HepG2 (cell line): ENCODE measurements around the gene CD300LD. TPM values are rescaled to one million over a fixed set of nuclear protein-coding genes. Genes with fewer than 3 reads are reported as not detected.

Source experiments
- ATAC-seq: fragments of 200-7000 bp; cut with Tn5 transposase; 3 replicates; pipeline ENCODE4 v1.9.1; 2020; ENCODE audit warnings: mild to moderate bottlenecking, moderate library complexity
- BruUV-seq: library from RNA; stranded (reverse); fragments of 400-500 nt; replicated peaks from 2 replicates; lab custom pipeline; 2021; lab: Mats Ljungman, UMichigan
- CTCF ChIA-PET: fragments of 300-600 bp; formaldehyde crosslinking; extraction: SDS; loops from one replicate; lab custom pipeline; 2021; ENCODE audit warnings: low total read pairs, inconsistent platforms, low intra/inter-chr PET ratio; lab: Yijun Ruan, JAX
- POLR2A ChIA-PET: fragments of 350-600 bp; sonication (Branson Sonifier 250); formaldehyde crosslinking; loops from one replicate; lab custom pipeline; 2020; ENCODE audit warnings: antibody characterized with exemption, inconsistent platforms; lab: Yijun Ruan, JAX
- DNase-seq: peaks from one replicate; pipeline ENCODE4 v3.0.0-alpha.2; 2015; ENCODE audit warnings: low spot score
- FAIRE-seq: peaks from 3 replicates; lab custom pipeline; 2011; peaks lifted over from hg19 to GRCh38; lab: Jason Lieb, UNC
- H2AFZ ChIP-seq: one replicate; pipeline ENCODE4 v1.6.1; 2011; ENCODE audit warnings: low read length, inconsistent platforms
- H3K27ac ChIP-seq: fragments of 300-600 bp; 3 replicates; pipeline ENCODE4 v1.8.0; 2011; ENCODE audit warnings: mixed run types, mild to moderate bottlenecking, mixed read lengths, low read length, inconsistent platforms; ENCODE audit not compliant: insufficient read depth; ENCODE audit errors: extremely low read length
- H3K27me3 ChIP-seq, 2 experiments: fragments of 200-600 bp in 1 of 2; 2 replicates in 1 of 2; 3 replicates in 1 of 2; pipeline versions ENCODE4 v1.6.0 to v1.8.0; 2011; ENCODE audit warnings: low read length in 2 of 2, mild to moderate bottlenecking in 2 of 2, moderate library complexity in 2 of 2, inconsistent platforms in 1 of 2; ENCODE audit not compliant: insufficient read depth in 2 of 2, control insufficient read depth in 1 of 2
- H3K36me3 ChIP-seq, 2 experiments: fragments of 200-600 bp in 1 of 2; replicated peaks in 1 of 2; 2 replicates in 1 of 2; 3 replicates in 1 of 2; pipeline versions ENCODE4 v1.5.1 to v1.8.0; 2011; ENCODE audit warnings: low read length in 2 of 2, inconsistent platforms in 1 of 2; ENCODE audit not compliant: insufficient read depth in 2 of 2, control insufficient read depth in 1 of 2
- H3K4me1 ChIP-seq: 2 replicates; pipeline ENCODE4 v1.5.1; 2012; ENCODE audit warnings: low read length, inconsistent platforms; ENCODE audit not compliant: insufficient read depth
- H3K4me2 ChIP-seq: 2 replicates; pipeline ENCODE4 v1.6.0; 2011; ENCODE audit warnings: low read depth, low read length, inconsistent platforms
- H3K4me3 ChIP-seq, 3 experiments: fragments of 200-600 bp in 1 of 3; sonication (generic), shearing (Covaris generic) in 1 of 3; replicated peaks in 1 of 3; 2 replicates each; pipeline ENCODE4 v1.5.1; 2011 to 2016; ENCODE audit warnings: low read length in 3 of 3, inconsistent platforms in 2 of 3, low read depth in 2 of 3, mild to moderate bottlenecking in 2 of 3, control low read depth in 1 of 3, mixed read lengths in 1 of 3; ENCODE audit not compliant: insufficient read depth in 1 of 3
- H3K79me2 ChIP-seq: one replicate; pipeline ENCODE4 v1.6.1; 2011; ENCODE audit warnings: low read length, inconsistent platforms; ENCODE audit not compliant: insufficient read depth
- H3K9ac ChIP-seq: 2 replicates; pipeline ENCODE4 v1.6.0; 2011; ENCODE audit warnings: mild to moderate bottlenecking, low read depth, low read length, inconsistent platforms; ENCODE audit not compliant: insufficient read depth
- H3K9me3 ChIP-seq: 2 replicates; pipeline ENCODE4 v1.5.1; 2012; ENCODE audit warnings: mild to moderate bottlenecking, low read length
- H4K20me1 ChIP-seq: 2 replicates; pipeline ENCODE4 v1.6.0; 2011; ENCODE audit warnings: inconsistent platforms, mild to moderate bottlenecking, low read length, moderate library complexity; ENCODE audit not compliant: insufficient read depth
- DZIP1 ChIP-seq: sonication (generic); formaldehyde crosslinking; IDR thresholded peaks from 2 replicates; pipeline ENCODE4 v1.5.0; 2020; ENCODE audit warnings: mild to moderate bottlenecking, missing genetic modification reagents
- ETV6 ChIP-seq: sonication (generic); formaldehyde crosslinking; conservative IDR thresholded peaks from 2 replicates; pipeline ENCODE4 v1.4.0; 2020; ENCODE audit warnings: missing genetic modification reagents
- MZF1 ChIP-seq: sonication (generic); formaldehyde crosslinking; IDR thresholded peaks from 2 replicates; pipeline ENCODE4 v1.8.1; 2023; ENCODE audit warnings: mild to moderate bottlenecking, missing genetic modification reagents, borderline replicate concordance
- PPARG ChIP-seq: conservative IDR thresholded peaks from 2 replicates; pipeline ENCODE4 v1.6.1; 2016; ENCODE audit warnings: missing biosample characterization, missing genetic modification reagents
- RAD51 ChIP-seq: fragments of 450-650 bp; IDR thresholded peaks from 2 replicates; pipeline ENCODE4 v1.6.1; 2016; ENCODE audit warnings: borderline replicate concordance
- SKI ChIP-seq: fragments of 450-650 bp; IDR thresholded peaks from one replicate; pipeline ENCODE4 v1.6.1; 2018; ENCODE audit warnings: mild to moderate bottlenecking; ENCODE audit not compliant: partially characterized antibody
- SP1 ChIP-seq, 2 experiments: fragments of 450-650 bp in 1 of 2; sonication (generic) in 1 of 2; formaldehyde crosslinking in 1 of 2; IDR thresholded peaks; 2 replicates each; pipeline versions ENCODE4 v1.4.0 to v1.6.1; 2016 to 2020; ENCODE audit warnings: missing genetic modification reagents in 1 of 2
- TEAD2 ChIP-seq: sonication (generic); formaldehyde crosslinking; IDR thresholded peaks from 2 replicates; pipeline ENCODE4 v1.9.0; 2021; ENCODE audit warnings: missing genetic modification reagents
- THAP8 ChIP-seq: sonication (generic); formaldehyde crosslinking; IDR thresholded peaks from 2 replicates; pipeline ENCODE4 v1.5.1; 2020; ENCODE audit warnings: missing genetic modification reagents, mild to moderate bottlenecking, borderline replicate concordance
- THYN1 ChIP-seq: sonication (generic); formaldehyde crosslinking; IDR thresholded peaks from 2 replicates; pipeline ENCODE4 v1.8.1; 2023; ENCODE audit warnings: low read depth, mild to moderate bottlenecking, moderate library complexity, missing genetic modification reagents, borderline replicate concordance
- TMF1 ChIP-seq: sonication (generic); formaldehyde crosslinking; IDR thresholded peaks from 2 replicates; pipeline ENCODE4 v1.8.1; 2022; ENCODE audit warnings: low read depth, missing genetic modification reagents
- ZBTB21 ChIP-seq: sonication (generic); formaldehyde crosslinking; IDR thresholded peaks from 2 replicates; pipeline ENCODE4 v1.4.0; 2020; ENCODE audit warnings: missing genetic modification reagents
- ZMYM2 ChIP-seq: sonication (generic); formaldehyde crosslinking; IDR thresholded peaks from 2 replicates; pipeline ENCODE4 v1.8.0; 2022; ENCODE audit warnings: mild to moderate bottlenecking, missing genetic modification reagents
- ZNF274 ChIP-seq: sonication (generic); formaldehyde crosslinking; IDR thresholded peaks from 2 replicates; pipeline ENCODE4 v1.5.1; 2020; ENCODE audit warnings: mild to moderate bottlenecking, missing genetic modification reagents
- ZNF646 ChIP-seq: sonication (generic); formaldehyde crosslinking; IDR thresholded peaks from 2 replicates; pipeline ENCODE4 v1.9.0; 2021; ENCODE audit warnings: mild to moderate bottlenecking, missing genetic modification reagents
- ZNF674 ChIP-seq: sonication (generic); formaldehyde crosslinking; IDR thresholded peaks from 2 replicates; pipeline ENCODE4 v1.5.0; 2020; ENCODE audit warnings: low read depth, mild to moderate bottlenecking, missing genetic modification reagents
- WGBS: methylation state at CpG from one replicate; pipeline ENCODE4 v1.1.6; 2017; ENCODE audit warnings: low lambda C conversion rate; 5-methylcytosine and 5-hydroxymethylcytosine counted together
- in situ Hi-C: cut with HindIII; loops from 2 replicates; pipeline ENCODE4 v1.10.0; 2017; ENCODE audit warnings: low pct_unique_long_range_greater_than_20kb; ENCODE audit not compliant: extremely low pct_ligation_motif_present
- intact Hi-C: fragments of 100-400 bp; cut with micrococcal nuclease; formaldehyde crosslinking; loops from one replicate; pipeline ENCODE4 v1.10.0; 2022; ENCODE audit not compliant: unreplicated experiment
- polyA plus RNA-seq, 8 experiments: library from polyadenylated mRNA; depleted of rRNA in 3 of 8; stranded (reverse) in 7 of 8; unstranded in 1 of 8; fragments of >200 nt; fragmentation: Illumina TruSeq in 4 of 8; extraction: Trizol in 4 of 8; gene quantifications; 2 replicates each; pipeline versions ENCODE4 v1.2.1 to v1.2.3, GENCODE V29; 2011 to 2016; ENCODE audit warnings: low read depth in 4 of 8, missing spikeins in 1 of 8, mixed read lengths in 1 of 8; ENCODE audit not compliant: insufficient read depth in 1 of 8
- total RNA-seq, 5 experiments: library from RNA; depleted of rRNA; stranded (reverse); fragments of >200 nt; fragmentation: Illumina TruSeq; extraction: Trizol; gene quantifications; 2 replicates each; pipeline ENCODE4 v1.2.3, GENCODE V29; 2016; ENCODE audit warnings: low read depth in 1 of 5

CD300LD gene
- total and polyA plus RNA-seq, 2 of the 13 experiments (the other 11 are each of a cell fraction or from before 2014, with no cell fraction given) = not detected

GRCh38 chr17:74565126-74565525, 27.0 kb downstream of the CD300LD start:
- no peak overlapping the region for H3K9ac ChIP-seq
- H3K9me3 ChIP-seq = no peaks in the 10 kb centered on the region
- no TSS peak for BruUV-seq
- peaks cover 9 to 51% of the 10 kb centered on the region in 2 experiments for H3K27me3 ChIP-seq
- intact Hi-C loops = no loop called here
- DNase-seq (no peak), FAIRE-seq (no peak), ATAC-seq (no peak)
- no peaks in the 10 kb centered on the region for H3K79me2 ChIP-seq
- H4K20me1 ChIP-seq = no peaks in the 10 kb centered on the region
- H3K4me2 ChIP-seq = no peak overlapping the region
- no peak overlapping the region for H3K4me3 ChIP-seq
- CTCF ChIA-PET = no interaction called here
- no peaks in the 10 kb centered on the region for H3K4me1 ChIP-seq
- H2AFZ ChIP-seq = no peak overlapping the region
- H3K36me3 ChIP-seq = no peaks in the 10 kb centered on the region
- TF ChIP-seq SP1 (IDR thresholded peaks at IDR 0.05) (no peak), SP1 (CRISPR knock-in tag; IDR thresholded peaks at IDR 0.05) (no peak), ZNF274 (no peak), PPARG (CRISPR knock-in tag) (no peak), ZMYM2 (CRISPR knock-in tag) (no peak), SKI (no peak), ZNF646 (no peak), TMF1 (CRISPR knock-in tag) (no peak), MZF1 (CRISPR knock-in tag) (no peak), ETV6 (CRISPR knock-in tag) (no peak), ZBTB21 (CRISPR knock-in tag) (no peak), ZNF674 (CRISPR knock-in tag) (no peak), TEAD2 (no peak), THAP8 (no peak), THYN1 (CRISPR knock-in tag) (no peak), RAD51 (no peak), DZIP1 (CRISPR knock-in tag) (no peak)
- in situ Hi-C loops = no loop called here
- POLR2A ChIA-PET = no interaction called here
- under 1% methylated on average over 5 of the region's 5 CpGs for WGBS
- H3K27ac ChIP-seq = no peak overlapping the region
